ENCODE data around the gene C17orf107. TPM values are rescaled to one million over a fixed set of nuclear protein-coding genes. Genes with fewer than 3 reads are reported as not detected.

C17orf107 gene
- total and polyA plus RNA-seq, 9 of the 15 experiments (the other 6 are each of a cell fraction or from before 2014, with no cell fraction given) = 0.05 to 0.29 (median 0.07) TPM; not detected in 4

GRCh38 chr17:4900231-4901107 is 1.1 kb downstream of the C17orf107 start (continued):
- TF ChIP-seq HNRNPLL (IDR thresholded peaks at IDR 0.05; ENCODE audit: low read depth, low read length, poor library complexity, severe bottlenecking) = no peak
- TF ChIP-seq RBM22 (IDR thresholded peaks at IDR 0.05; ENCODE audit: low read depth, low read length, poor library complexity, severe bottlenecking) = peak; percentile 33

DNA sequence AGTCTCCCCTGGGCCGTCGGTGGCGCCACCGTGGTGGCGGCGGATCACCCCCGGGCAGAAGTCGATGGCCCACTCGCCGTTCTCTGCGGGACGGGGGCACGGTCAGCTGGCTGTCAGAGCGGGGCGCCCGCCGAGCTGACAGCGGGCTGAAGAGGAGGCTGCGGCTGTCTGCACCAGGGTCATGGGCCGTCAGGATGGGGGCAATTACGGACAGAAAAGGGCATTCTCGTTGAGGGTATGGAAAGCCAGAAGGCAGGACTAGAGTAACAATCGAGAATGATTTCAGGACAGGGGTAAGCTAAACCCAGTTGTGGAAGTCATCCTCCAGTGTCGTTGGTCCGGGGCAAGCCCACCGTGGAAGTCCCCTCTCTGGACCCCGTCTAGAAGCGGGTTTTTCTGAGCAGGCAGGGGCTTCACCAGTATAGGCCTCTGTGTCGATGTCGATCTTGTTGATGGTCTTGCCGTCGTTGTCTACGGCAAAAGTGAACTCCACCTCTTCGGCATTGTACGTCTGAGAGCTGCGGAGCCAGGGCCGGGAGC is 1.8 kb downstream of the C17orf107 start:
- ATAC-seq (no peak), DNase-seq (ENCODE audit: extremely low read depth in 1 of 4, low spot score in 3 of 4) (no peak), FAIRE-seq (no peak)
- intact Hi-C loops (cut with micrococcal nuclease) = loop anchor here (10.0 kb wide), 1 partner anchor 64 kb away; the partner anchor contains the start of gene SPAG7
- Histone ChIP-seq H3K9me3 (replicated peaks; ENCODE audit: control insufficient read depth, insufficient read depth, low read depth, low read length) (no peaks in the 10 kb centered on the region), H4K20me1 (replicated peaks; ENCODE audit: control insufficient read depth, insufficient read depth, low read length) (no peaks in the 10 kb centered on the region), H3K4me1 (replicated peaks in 1 of 2; ENCODE audit: control insufficient read depth in 2 of 2, insufficient read depth in 2 of 2, low read length in 2 of 2) (peaks cover 14 to 33% of the 10 kb centered on the region in 2 experiments), H3K4me3 (no peak overlapping the region), H3K4me2 (ENCODE audit: insufficient read depth, low read length) (no peak overlapping the region), H3K9ac (ENCODE audit: insufficient read depth in 1 of 2, low read depth in 2 of 2, low read length in 2 of 2) (no peak overlapping the region), H3K9me1 (ENCODE audit: control insufficient read depth, insufficient read depth, low read length) (peaks cover 2% of the 10 kb centered on the region), H3K27me3 (ENCODE audit: control insufficient read depth in 2 of 2, insufficient read depth in 2 of 2, low read length in 2 of 2) (no peaks in the 10 kb centered on the region; a peak in 1 of 5 replicates), H3K79me2 (ENCODE audit: control insufficient read depth, insufficient read depth, low read length) (no peaks in the 10 kb centered on the region), H3K27ac (ENCODE audit: extremely low read depth, low read depth, low read length) (no peak overlapping the region), H3K36me3 (ENCODE audit: control insufficient read depth, insufficient read depth, low read length) (peaks cover 6% of the 10 kb centered on the region; the same call in 1 of the 3 replicates), H2AFZ (ENCODE audit: low read depth, low read length) (no peak overlapping the region)
- CTCF ChIA-PET (ENCODE audit: low intra/inter-chr PET ratio) = no interaction called here
- in situ Hi-C loops (cut with MboI) = no loop called here
- POLR2A ChIA-PET = interaction anchor here (0.7 kb wide), 2 partner anchors 37 to 68 kb away, joined by 3 read pairs; no protein-coding TSS in a partner anchor
- no TSS peak for BruUV-seq (replicated peaks)
- 100% methylated on average over 4 of the region's 37 CpGs for WGBS (ENCODE audit: insufficient coverage, low coverage, missing lambda C conversion rate)
- TF ChIP-seq, protein P1, sequence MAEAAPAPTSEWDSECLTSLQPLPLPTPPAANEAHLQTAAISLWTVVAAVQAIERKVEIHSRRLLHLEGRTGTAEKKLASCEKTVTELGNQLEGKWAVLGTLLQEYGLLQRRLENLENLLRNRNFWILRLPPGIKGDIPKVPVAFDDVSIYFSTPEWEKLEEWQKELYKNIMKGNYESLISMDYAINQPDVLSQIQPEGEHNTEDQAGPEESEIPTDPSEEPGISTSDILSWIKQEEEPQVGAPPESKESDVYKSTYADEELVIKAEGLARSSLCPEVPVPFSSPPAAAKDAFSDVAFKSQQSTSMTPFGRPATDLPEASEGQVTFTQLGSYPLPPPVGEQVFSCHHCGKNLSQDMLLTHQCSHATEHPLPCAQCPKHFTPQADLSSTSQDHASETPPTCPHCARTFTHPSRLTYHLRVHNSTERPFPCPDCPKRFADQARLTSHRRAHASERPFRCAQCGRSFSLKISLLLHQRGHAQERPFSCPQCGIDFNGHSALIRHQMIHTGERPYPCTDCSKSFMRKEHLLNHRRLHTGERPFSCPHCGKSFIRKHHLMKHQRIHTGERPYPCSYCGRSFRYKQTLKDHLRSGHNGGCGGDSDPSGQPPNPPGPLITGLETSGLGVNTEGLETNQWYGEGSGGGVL (CRISPR knock-in tag; IDR thresholded peaks at IDR 0.05) = no peak
- TF ChIP-seq MLX (CRISPR knock-in tag; conservative IDR thresholded peaks at IDR 0.05) (no peak), ZNF561 (CRISPR knock-in tag; conservative IDR thresholded peaks at IDR 0.05) (no peak), THRAP3 (IDR thresholded peaks at IDR 0.05; ENCODE audit: borderline replicate concordance) (no peak), HOMEZ (CRISPR knock-in tag; IDR thresholded peaks at IDR 0.05) (no peak), L3MBTL2 (IDR thresholded peaks at IDR 0.05) (no peak), ZZZ3 (IDR thresholded peaks at IDR 0.05) (no peak)
- TF ChIP-seq, protein P2, sequence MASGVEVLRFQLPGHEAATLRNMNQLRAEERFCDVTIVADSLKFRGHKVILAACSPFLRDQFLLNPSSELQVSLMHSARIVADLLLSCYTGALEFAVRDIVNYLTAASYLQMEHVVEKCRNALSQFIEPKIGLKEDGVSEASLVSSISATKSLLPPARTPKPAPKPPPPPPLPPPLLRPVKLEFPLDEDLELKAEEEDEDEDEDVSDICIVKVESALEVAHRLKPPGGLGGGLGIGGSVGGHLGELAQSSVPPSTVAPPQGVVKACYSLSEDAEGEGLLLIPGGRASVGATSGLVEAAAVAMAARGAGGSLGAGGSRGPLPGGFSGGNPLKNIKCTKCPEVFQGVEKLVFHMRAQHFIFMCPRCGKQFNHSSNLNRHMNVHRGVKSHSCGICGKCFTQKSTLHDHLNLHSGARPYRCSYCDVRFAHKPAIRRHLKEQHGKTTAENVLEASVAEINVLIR (CRISPR knock-in tag; IDR thresholded peaks at IDR 0.05) = no peak
- TF ChIP-seq, protein P3, sequence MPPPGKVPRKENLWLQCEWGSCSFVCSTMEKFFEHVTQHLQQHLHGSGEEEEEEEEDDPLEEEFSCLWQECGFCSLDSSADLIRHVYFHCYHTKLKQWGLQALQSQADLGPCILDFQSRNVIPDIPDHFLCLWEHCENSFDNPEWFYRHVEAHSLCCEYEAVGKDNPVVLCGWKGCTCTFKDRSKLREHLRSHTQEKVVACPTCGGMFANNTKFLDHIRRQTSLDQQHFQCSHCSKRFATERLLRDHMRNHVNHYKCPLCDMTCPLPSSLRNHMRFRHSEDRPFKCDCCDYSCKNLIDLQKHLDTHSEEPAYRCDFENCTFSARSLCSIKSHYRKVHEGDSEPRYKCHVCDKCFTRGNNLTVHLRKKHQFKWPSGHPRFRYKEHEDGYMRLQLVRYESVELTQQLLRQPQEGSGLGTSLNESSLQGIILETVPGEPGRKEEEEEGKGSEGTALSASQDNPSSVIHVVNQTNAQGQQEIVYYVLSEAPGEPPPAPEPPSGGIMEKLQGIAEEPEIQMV (tag; conservative IDR thresholded peaks at IDR 0.05; ENCODE audit: low read depth) = no peak
